Thoracic aorta (tissue), 2 donors: ENCODE data around the gene SHISA8. TPM values are rescaled to one million over a fixed set of nuclear protein-coding genes. Genes with fewer than 3 reads are reported as not detected.

Experiments used
- ATAC-seq: fragments of 150-250 bp; one replicate; pipeline ENCODE4 v1.8.0; 2017; ENCODE audit warnings: low read depth; ENCODE audit not compliant: insufficient number of reproducible peaks, low FRiP score
- DNase-seq: peaks from one replicate; pipeline ENCODE4 v3.0.0-alpha.2; 2020; ENCODE audit warnings: low spot score
- H3K27ac ChIP-seq, 2 donors: fragments of 200-600 bp; sonication (generic); 1 replicate in 1 of 2; 2 replicates in 1 of 2; pipeline ENCODE4 v1.5.1; 2016; ENCODE audit warnings: mild to moderate bottlenecking in 2 of 2, moderate library complexity in 2 of 2
- H3K27me3 ChIP-seq: fragments of 200-600 bp; sonication (generic); replicated peaks from 2 replicates; pipeline ENCODE4 v1.6.0; 2016; ENCODE audit warnings: mild to moderate bottlenecking; ENCODE audit not compliant: insufficient read depth
- H3K36me3 ChIP-seq: fragments of 200-600 bp; sonication (generic); one replicate; pipeline ENCODE4 v1.5.1; 2016
- H3K4me1 ChIP-seq, 2 donors: fragments of 200-600 bp; sonication (generic); 1 replicate in 1 of 2; 2 replicates in 1 of 2; pipeline versions ENCODE4 v1.5.1 to v1.6.0; 2016; ENCODE audit warnings: low read depth in 2 of 2, mild to moderate bottlenecking in 1 of 2; ENCODE audit not compliant: control insufficient read depth in 1 of 2
- H3K4me3 ChIP-seq: fragments of 200-600 bp; sonication (generic); 2 replicates; pipeline ENCODE4 v1.5.1; 2016; ENCODE audit warnings: mild to moderate bottlenecking
- H3K9me3 ChIP-seq: fragments of 200-600 bp; sonication (generic); 2 replicates; pipeline ENCODE4 v1.5.1; 2016
- CTCF ChIP-seq: fragments of 200-600 bp; sonication (generic); IDR thresholded peaks from one replicate; pipeline ENCODE4 v1.5.1; 2019; ENCODE audit warnings: antibody characterized with exemption
- total RNA-seq, 2 donors: library from RNA; depleted of rRNA; stranded (reverse); fragments of >200 nt; gene quantifications; one replicate each; pipeline versions ENCODE4 v1.1.0 to v1.2.3, GENCODE V29; 2016

Gene SHISA8
- total RNA-seq, 2 donors from 2014 or later: not detected

- H3K4me3 ChIP-seq: no peak overlapping the region
- ATAC-seq (no peak), DNase-seq (no peak)
- no peak for TF ChIP-seq CTCF
- no peaks in the 10 kb centered on the region for H3K4me1 ChIP-seq
- no peaks in the 10 kb centered on the region for H3K9me3 ChIP-seq
- H3K36me3 ChIP-seq: peaks cover 52% of the 10 kb centered on the region
- H3K27ac ChIP-seq: no peak overlapping the region
- no peaks in the 10 kb centered on the region for H3K27me3 ChIP-seq
Measured at GRCh38 chr22:41904450-41905410, 10.1 kb downstream of the SHISA8 start.

DNA sequence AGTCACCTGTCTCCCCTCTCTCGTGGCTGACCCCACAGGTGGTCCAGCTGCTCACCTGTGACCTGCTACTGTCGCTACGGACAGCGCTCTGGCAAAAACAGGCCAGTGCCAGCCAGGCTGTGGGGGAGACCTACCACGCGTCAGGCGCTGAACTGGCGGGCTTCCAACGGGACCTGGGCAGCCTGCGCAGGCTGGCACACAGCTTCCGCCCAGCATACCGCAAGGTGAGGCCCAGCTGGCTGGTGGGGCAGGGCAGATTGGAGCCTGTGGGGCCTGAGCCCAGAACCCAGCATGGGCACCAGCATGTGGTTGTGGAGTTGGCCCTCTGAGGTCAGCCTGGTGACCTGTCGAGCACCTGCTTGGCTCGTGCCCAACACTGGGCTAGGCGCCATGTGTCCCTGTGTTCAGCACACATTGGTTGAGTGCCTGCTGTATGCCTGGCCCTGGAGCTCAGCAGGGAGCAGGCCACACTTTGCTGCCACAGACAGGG lies 11.9 kb downstream of the SHISA8 start:
- Histone ChIP-seq H3K36me3 (peaks cover 68% of the 10 kb centered on the region), H3K4me1 (no peaks in the 10 kb centered on the region), H3K9me3 (no peaks in the 10 kb centered on the region), H3K27ac (no peak overlapping the region), H3K27me3 (no peaks in the 10 kb centered on the region), H3K4me3 (no peak overlapping the region)
- TF ChIP-seq CTCF: no peak
- ATAC-seq (no peak), DNase-seq (no peak)

DNA sequence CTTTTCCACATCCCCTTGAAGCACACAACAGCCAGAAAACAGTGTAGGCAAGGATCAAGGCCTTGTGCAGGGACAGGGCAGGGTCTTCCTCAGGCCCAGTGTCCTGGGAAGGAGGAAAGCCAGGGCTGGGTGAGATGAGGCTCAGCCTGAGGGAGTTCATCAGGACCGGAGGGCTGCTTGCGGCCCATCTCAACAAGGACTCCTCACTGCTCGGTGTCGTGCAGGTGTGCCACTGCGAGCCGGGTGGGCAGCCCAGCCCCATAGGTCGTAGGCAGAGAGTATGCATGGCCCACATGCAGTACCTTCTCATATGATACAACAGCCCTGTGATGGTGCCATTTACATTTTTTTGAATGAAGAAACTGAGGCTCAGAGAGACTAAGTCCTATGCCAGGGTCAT lies 12.9 kb downstream of the SHISA8 start:
- Histone ChIP-seq H3K4me1 (no peaks in the 10 kb centered on the region), H3K9me3 (no peaks in the 10 kb centered on the region), H3K27me3 (no peaks in the 10 kb centered on the region), H3K4me3 (no peak overlapping the region), H3K36me3 (peaks cover 68% of the 10 kb centered on the region), H3K27ac (no peak overlapping the region)
- no peak for TF ChIP-seq CTCF
- DNase-seq (no peak), ATAC-seq (no peak)

- DNase-seq: no peak
- Histone ChIP-seq H3K36me3 (peaks cover 73% of the 10 kb centered on the region), H3K27ac (no peak overlapping the region), H3K4me1 (no peaks in the 10 kb centered on the region), H3K4me3 (no peak overlapping the region), H3K27me3 (no peaks in the 10 kb centered on the region), H3K9me3 (no peaks in the 10 kb centered on the region)
- no peak for ATAC-seq
- TF ChIP-seq CTCF: no peak
Measured at GRCh38 chr22:41900652-41901312, 14.1 kb downstream of the SHISA8 start.

- H3K9me3 ChIP-seq: no peaks in the 10 kb centered on the region
- ATAC-seq (no peak), DNase-seq (no peak)
- H3K4me1 ChIP-seq: no peaks in the 10 kb centered on the region
- H3K4me3 ChIP-seq: no peak overlapping the region
- no peak overlapping the region for H3K27ac ChIP-seq
- H3K27me3 ChIP-seq: no peaks in the 10 kb centered on the region
- peaks cover 72% of the 10 kb centered on the region for H3K36me3 ChIP-seq
- TF ChIP-seq CTCF: no peak
Measured at GRCh38 chr22:41899992-41900651, 14.8 kb downstream of the SHISA8 start.
